NCI-H1048 (cell line): ENCODE results near the gene ZNRF1.
"Not testable (repeated sequence)": the region's sequence is repeated elsewhere in the genome, so short reads cannot be mapped to it uniquely, and the experiment has no call there.

ENCODE experiments used
- DNase-seq: peaks from one replicate; lab custom pipeline; 2025; lab: John Stamatoyannopoulos, UW

Gene ZNRF1

GRCh38 chr16:75002474-75002873 is 3.6 kb downstream of the ZNRF1 start:
- no peak for DNase-seq

- DNase-seq: no peak
Observed at GRCh38 chr16:75003931-75004330, 5.1 kb downstream of the ZNRF1 start.

GRCh38 chr16:75004460-75004859 is 5.6 kb downstream of the ZNRF1 start:
- no peak for DNase-seq

GRCh38 chr16:75005697-75006096 is 6.9 kb downstream of the ZNRF1 start:
- no peak for DNase-seq

GRCh38 chr16:75007443-75007842 is 8.6 kb downstream of the ZNRF1 start:
- no peak for DNase-seq

- DNase-seq: no peak
Observed at GRCh38 chr16:75010427-75010826, 11.6 kb downstream of the ZNRF1 start.

GRCh38 chr16:75011634-75012307 is 12.9 kb downstream of the ZNRF1 start:
- DNase-seq: no peak

- no peak for DNase-seq
Observed at GRCh38 chr16:75012380-75013081, 13.7 kb downstream of the ZNRF1 start.

GRCh38 chr16:75013123-75013522 is 14.3 kb downstream of the ZNRF1 start:
- not testable (repeated sequence) for DNase-seq

- no peak for DNase-seq
Observed at GRCh38 chr16:75014318-75014717, 15.5 kb downstream of the ZNRF1 start.

- not testable (repeated sequence) for DNase-seq
Observed at GRCh38 chr16:75016451-75017081, 17.7 kb downstream of the ZNRF1 start.

GRCh38 chr16:75017670-75018525 is 19.1 kb downstream of the ZNRF1 start:
- DNase-seq: no peak

GRCh38 chr16:75019007-75019406 is 20.2 kb downstream of the ZNRF1 start:
- no peak for DNase-seq

- no peak for DNase-seq
Observed at GRCh38 chr16:75019586-75019985, 20.8 kb downstream of the ZNRF1 start.

- DNase-seq: no peak
Observed at GRCh38 chr16:75021410-75021809, 22.6 kb downstream of the ZNRF1 start.

- DNase-seq: no peak
Observed at GRCh38 chr16:75022567-75022966, 23.7 kb downstream of the ZNRF1 start.

GRCh38 chr16:75023009-75023408 is 24.2 kb downstream of the ZNRF1 start:
- DNase-seq: no peak

- no peak for DNase-seq
Observed at GRCh38 chr16:75024182-75024581, 25.4 kb downstream of the ZNRF1 start.

- DNase-seq: no peak
Observed at GRCh38 chr16:75024594-75024993, 25.8 kb downstream of the ZNRF1 start.

- no peak for DNase-seq
Observed at GRCh38 chr16:75025761-75026160, 26.9 kb downstream of the ZNRF1 start.

GRCh38 chr16:75026239-75026891 is 27.5 kb downstream of the ZNRF1 start:
- not testable (repeated sequence) for DNase-seq

- DNase-seq: no peak
Observed at GRCh38 chr16:75026892-75027391, 28.1 kb downstream of the ZNRF1 start.
